HG03520 (cell line): Measurements from ENCODE around the gene XPNPEP3.

Experiments used
- ATAC-seq: cut with Tn5 transposase; IDR thresholded peaks from one replicate; pipeline ENCODE4 v1.9.1; 2021; ENCODE audit warnings: mild to moderate bottlenecking, moderate library complexity; ENCODE audit not compliant: unreplicated experiment

XPNPEP3 gene

GRCh38 chr22:40928657-40929056 lies 71.7 kb downstream of the XPNPEP3 start:
- ATAC-seq: no peak

GRCh38 chr22:40932396-40932795 lies 75.4 kb downstream of the XPNPEP3 start:
- ATAC-seq: no peak

DNA sequence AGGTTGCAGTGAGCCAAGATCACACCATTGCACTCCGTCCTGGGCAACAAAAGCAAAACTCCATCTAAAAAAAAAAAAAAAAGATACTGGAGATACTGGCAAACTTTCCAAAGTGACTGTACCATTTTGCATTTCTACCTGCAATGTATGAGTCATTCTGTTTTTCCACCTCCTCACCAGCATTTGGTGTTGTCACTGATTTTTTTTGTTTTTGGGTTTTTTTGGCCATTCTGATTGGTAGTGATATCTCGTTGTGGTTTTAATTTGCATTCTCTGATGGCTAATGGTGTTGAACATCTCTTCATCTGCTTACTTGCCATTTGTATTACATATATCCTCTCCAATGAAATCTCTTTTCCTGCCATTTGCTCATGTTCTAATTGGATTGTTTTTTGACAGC lies 82.3 kb downstream of the XPNPEP3 start:
- no peak for ATAC-seq

DNA sequence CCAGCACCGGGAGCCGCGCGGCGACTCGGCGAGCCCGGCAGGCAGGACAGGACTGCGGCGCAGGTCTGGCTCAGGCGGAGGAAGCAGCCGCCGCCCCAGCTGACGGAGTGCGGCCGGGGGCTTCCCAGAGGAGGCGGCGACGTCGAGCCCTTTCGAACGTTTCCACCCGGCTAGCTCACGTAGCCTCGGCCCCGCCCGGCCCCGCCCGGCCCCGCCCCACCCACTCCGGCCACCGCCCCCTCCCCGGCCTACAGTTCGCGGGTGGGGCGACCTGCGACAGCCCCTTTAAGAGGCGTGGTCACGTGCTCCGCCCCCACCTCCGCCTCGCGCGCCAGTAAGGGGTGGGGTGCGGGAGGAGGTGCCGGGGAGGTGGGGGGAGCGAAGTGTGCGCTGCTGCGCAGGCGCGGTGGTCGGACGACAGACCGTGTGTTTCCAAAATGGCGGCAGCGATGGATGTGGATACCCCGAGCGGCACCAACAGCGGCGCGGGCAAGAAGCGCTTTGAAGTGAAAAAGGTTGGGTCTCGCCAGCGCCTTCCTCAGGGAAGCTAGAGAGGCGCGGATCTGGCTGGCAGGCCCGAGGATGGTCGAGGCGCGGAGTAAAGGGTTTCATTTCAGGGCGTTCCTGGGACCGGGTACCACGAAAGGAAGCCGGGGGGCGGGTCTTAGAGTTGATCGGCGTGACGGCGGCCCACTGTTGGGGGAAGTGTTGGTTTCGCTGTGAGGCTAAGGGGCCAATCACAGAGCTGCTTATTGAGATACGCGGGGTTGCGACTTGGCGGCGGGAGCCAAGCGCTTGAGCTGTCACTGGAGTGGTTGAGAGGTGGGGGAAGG lies 94.2 kb downstream of the XPNPEP3 start, which contains the start of gene RBX1:
RBX1 (plus strand) TSS at position 417 of the 833 bp plus-strand sequence; CDS start at position 438, 21 bp downstream.
- peak; percentile 73 for ATAC-seq

DNA sequence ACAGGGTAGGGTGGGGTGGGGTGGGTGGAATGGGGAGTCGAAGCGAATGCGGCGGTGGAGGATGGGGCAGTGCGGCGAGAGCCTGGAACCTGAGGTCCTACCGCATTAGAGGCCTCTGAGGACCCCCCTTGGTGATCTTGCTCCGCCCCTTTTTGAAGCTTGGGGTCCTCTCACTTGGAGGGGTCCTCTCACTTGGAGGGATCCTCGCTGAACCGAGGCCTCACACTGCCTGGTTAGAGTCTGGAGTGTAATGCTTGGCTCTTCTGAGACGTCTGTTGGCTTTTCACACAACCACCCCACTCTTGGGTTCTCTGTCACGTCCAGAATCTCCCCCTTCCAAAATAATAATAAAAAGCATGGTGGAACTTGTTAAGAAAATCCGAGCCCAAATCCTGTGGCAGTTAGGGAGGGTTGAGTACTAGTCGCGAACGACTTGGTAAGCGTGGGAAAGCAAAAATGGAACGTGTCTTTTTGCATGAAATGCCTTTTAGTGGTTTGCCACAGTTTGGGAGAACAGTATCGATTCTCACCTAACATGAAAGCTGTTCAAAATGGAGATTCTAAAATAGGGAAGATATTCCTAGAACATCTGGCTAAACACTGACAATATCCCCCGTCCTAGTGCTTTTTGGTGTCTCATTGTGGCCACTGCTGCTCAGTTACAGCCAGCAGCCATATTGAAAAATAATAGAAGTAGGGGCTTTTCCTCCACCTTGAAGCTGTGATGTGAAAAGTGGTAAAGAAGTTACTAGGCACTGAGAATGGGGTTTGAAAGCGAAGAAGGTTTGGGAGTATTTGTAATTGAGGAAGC lies 95.1 kb downstream of the XPNPEP3 start:
- no peak for ATAC-seq

DNA sequence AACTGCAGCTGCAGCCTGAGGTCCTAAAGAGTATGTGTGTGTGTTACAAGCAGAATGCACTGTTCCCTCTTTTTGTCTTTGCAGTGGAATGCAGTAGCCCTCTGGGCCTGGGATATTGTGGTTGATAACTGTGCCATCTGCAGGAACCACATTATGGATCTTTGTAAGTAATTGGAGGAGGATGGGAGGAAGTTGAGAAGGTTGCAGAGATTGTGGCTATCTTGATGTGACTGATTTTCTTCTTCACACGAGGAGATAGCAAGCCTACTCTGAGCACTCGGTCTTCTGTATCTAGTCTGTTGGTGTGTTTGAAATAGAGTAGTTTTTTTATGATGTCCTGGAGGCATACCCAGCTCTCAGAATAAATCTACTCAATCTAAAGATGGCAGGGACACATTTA lies 96.5 kb downstream of the XPNPEP3 start:
- no peak for ATAC-seq

DNA sequence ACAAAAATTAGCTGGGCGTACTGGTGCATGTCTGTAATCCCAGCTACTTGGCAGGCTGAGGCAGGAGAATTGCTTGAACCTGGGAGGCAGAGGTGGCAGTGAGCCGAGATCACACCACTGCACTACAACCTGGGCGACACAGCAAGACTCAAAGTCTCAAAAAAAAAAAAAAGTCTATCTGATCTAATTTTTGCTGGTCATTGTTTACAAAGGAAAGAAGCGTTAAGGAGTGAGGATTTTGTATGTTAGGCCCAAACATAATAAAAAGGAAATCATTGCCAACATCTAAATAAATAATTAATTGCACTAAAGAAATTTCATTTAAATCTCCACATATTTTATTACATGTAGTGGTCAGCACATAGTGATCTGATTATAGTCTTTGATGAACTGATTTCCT lies 97.2 kb downstream of the XPNPEP3 start:
- ATAC-seq: no peak

DNA sequence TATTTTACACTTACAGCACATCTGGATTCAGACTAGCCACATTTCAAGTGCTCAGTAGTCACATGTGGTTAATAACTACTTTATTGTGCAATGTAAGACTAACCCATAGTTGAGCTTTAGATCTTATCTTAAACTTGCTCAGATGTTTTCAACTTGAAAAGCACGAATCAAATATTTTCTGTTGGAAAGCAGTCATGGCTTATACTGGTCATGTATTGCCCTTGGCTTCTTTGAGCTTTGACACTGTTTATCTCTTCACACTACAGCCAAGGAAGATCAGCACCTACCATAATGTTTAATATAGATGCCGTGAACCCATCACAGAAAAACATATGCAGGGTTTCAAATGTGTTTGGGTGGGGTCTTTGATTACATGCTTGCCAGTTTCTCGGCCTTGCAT lies 98.6 kb downstream of the XPNPEP3 start:
- ATAC-seq: no peak

GRCh38 chr22:40957601-40958000 lies 100.7 kb downstream of the XPNPEP3 start:
- no peak for ATAC-seq

GRCh38 chr22:40958299-40958698 lies 101.4 kb downstream of the XPNPEP3 start:
- ATAC-seq: no peak

DNA sequence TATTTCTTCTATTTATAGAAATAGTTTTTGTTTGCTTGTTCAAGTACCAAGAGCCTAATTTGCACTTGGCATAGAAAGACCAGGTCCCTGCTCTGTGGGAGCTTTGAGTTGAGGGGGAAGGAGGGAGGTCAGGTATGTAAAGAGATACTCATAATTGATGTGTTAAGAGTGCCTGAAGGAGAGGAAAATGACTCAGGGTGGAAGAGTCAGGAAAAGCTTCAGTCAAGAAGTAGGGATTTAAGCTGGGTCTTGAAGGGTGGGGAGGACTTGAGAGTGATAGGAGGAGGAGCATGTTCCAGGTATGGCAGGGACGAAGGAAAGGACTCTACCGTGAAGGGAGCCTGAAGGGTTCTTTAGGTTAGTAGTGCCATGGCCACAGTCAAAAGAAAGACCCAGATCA lies 103.2 kb downstream of the XPNPEP3 start:
- no peak for ATAC-seq

- ATAC-seq: no peak
These were observed 109.2 kb downstream of the XPNPEP3 start for GRCh38 chr22:40965936-40966725.

DNA sequence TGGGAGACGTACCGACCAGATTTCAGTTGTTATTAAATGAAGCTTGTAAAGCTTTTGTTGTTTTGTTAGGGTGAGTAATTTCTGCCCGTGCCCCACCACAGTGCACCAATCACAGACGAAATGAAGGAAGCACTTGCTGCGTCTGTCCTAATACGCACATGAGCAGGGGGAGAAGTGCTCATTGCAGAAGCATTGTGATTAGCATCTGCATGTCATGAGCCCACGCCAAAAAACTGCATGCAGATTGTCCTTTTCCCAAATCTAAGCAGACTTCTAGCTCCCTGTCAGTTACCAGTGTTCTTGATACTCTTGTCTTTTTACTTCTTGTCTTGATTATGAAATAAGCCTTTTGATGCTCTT lies 109.8 kb downstream of the XPNPEP3 start:
- no peak for ATAC-seq

DNA sequence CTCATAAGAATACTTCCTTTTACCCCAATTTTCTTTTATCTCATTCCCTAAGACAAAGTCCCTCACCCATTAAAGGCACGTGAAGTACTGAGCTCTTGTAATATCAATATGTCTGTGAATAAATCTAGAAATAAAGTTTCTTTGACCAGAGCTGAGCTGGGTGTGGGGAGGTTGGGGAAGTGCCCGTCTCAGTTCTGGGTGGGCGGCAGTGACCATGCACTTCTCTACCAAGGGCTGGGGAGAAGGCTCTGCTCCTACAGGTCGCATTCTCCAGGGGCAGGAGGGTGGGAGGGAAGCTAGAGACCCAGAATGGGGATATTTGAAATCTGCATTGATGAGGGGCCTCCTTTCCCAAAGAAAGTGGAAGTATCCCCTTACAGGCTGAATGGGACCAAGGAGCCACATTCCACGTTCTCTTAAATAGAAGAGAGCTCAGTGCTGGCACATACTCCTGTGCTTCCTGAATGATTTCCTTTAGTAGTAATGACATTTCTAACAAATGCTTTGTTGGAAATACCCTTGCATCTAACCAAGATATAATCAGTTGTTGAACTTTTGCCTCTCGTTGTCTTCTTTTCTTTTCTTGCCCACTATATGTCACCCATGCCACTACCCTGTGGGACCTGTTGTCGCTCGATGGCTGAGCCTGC lies 110.3 kb downstream of the XPNPEP3 start:
- ATAC-seq: no peak

DNA sequence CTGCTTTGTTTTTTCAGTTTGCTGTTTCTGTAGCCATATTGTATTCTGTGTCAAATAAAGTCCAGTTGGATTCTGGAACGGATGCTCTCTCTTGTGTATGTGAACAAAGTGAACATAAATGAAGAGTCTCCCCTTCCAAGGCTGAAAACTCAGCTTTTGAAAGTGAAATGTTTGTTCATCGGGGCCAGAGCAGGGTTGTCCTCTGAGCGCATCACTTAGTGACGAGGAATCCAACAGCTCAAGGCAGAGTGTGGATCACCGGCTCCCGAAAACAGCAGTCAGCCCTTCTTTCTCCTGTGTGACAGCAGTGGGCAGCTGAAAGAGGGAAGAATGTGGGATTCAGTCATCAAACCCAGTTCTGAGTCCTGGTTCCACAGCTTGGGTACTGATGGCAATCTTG lies 115.6 kb downstream of the XPNPEP3 start:
- no peak for ATAC-seq

- no peak for ATAC-seq
These were observed 116.2 kb downstream of the XPNPEP3 start for GRCh38 chr22:40973144-40973543.

DNA sequence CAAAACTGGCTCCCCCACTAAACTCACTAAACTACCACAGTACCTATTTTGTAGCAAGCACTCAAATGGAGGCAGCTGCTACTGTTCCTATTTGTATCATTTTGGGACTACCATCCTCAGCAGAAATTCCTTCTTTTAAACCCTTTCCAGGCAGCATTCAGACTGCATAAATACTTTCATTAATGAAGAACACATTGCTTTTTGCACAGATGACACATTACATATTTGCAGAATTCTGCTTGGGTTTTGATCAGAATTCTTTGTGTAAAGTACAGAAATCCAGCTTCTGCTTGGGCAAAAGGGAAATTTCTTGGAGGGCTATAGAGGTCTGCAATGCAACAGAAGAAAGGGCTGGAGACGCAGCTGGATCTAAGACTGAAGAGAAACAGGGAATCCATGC lies 118.4 kb downstream of the XPNPEP3 start:
- ATAC-seq: no peak

- ATAC-seq: no peak
These were observed 120.1 kb downstream of the XPNPEP3 start for GRCh38 chr22:40976866-40977700.

DNA sequence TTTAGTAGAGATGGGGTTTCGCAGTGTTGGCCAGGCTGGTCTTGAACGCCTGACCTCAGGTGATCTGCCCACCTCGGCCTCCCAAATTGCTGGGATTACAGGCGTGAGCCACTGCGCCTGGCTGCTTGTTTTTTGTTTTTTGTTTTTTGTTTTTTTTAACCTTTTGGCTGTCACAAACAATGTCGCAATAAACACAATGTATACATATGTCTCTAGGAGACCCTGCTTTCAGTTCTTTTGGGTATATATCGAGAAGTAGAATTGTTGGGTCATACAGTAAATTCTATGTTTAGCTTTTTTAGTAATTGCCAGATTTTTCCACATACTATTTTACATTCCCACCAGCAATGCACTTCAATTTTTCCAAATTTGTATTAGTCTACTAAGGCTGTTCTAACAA lies 122.2 kb downstream of the XPNPEP3 start:
- ATAC-seq: no peak

DNA sequence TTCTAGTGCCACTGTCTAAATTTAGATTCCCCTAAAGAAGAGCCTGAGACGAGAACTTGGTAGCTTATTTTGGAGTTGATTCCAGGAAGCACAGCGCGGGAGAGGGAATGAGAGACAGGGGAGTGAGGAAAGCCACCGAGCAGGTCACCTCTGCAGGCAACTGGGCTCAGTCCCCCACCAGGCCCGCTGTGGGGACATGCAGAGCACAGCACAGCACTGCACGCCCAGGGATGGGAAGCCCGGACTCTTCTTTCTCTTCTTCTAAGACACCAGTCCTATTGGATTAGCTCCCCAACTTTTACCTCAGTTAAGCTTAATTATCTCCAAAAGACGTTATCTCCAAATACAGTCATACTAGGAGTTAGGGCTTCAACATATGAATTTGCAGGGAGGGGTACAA lies 122.9 kb downstream of the XPNPEP3 start:
- ATAC-seq: no peak
